NCI-H226 (cell line): ENCODE measurements around the gene GCLM.
"Not testable (repeated sequence)": the region's sequence is repeated elsewhere in the genome, so short reads cannot be mapped to it uniquely, and the experiment has no call there.

Experiments used
- DNase-seq: peaks from one replicate; pipeline ENCODE4 v3.0.0-alpha.2; 2015

The GCLM gene

GRCh38 chr1:93882269-93882668 is 27.0 kb downstream of the GCLM start:
- no peak for DNase-seq

GRCh38 chr1:93880731-93881130 is 28.5 kb downstream of the GCLM start:
- no peak for DNase-seq

- DNase-seq, result peak; percentile 73
Observed at GRCh38 chr1:93878889-93879586, 30.2 kb downstream of the GCLM start, which contains the start of gene DNTTIP2. TSS of gene DNTTIP2 (minus strand) at chr1:93879206. CDS start at chr1:93879148, 58 bp downstream.

- no peak for DNase-seq
Observed at GRCh38 chr1:93878501-93878888, 30.7 kb downstream of the GCLM start.

GRCh38 chr1:93877529-93877928 is 31.7 kb downstream of the GCLM start:
- no peak for DNase-seq

- DNase-seq, result no peak
Observed at GRCh38 chr1:93876244-93876643, 33.0 kb downstream of the GCLM start.

GRCh38 chr1:93874025-93874651 is 35.1 kb downstream of the GCLM start:
- DNase-seq, result no peak

- no peak for DNase-seq
Observed at GRCh38 chr1:93871366-93871765, 37.9 kb downstream of the GCLM start.

- no peak for DNase-seq
Observed at GRCh38 chr1:93869653-93870052, 39.6 kb downstream of the GCLM start.

- not testable (repeated sequence) for DNase-seq
Observed at GRCh38 chr1:93868492-93868891, 40.7 kb downstream of the GCLM start.

- no peak for DNase-seq
Observed at GRCh38 chr1:93865253-93865652, 44.0 kb downstream of the GCLM start.

GRCh38 chr1:93864175-93864574 is 45.1 kb downstream of the GCLM start:
- no peak for DNase-seq

- not testable (repeated sequence) for DNase-seq
Observed at GRCh38 chr1:93857653-93858052, 51.6 kb downstream of the GCLM start.

GRCh38 chr1:93855983-93856382 is 53.2 kb downstream of the GCLM start:
- not testable (repeated sequence) for DNase-seq

GRCh38 chr1:93853940-93854339 is 55.3 kb downstream of the GCLM start:
- DNase-seq, result no peak

- no peak for DNase-seq
Observed at GRCh38 chr1:93851878-93852277, 57.4 kb downstream of the GCLM start.

GRCh38 chr1:93851327-93851712 is 57.9 kb downstream of the GCLM start:
- DNase-seq, result no peak

- DNase-seq, result not testable (repeated sequence)
Observed at GRCh38 chr1:93850687-93851326, 58.4 kb downstream of the GCLM start.

- DNase-seq, result no peak
Observed at GRCh38 chr1:93848350-93848883, 60.8 kb downstream of the GCLM start.

- peak; percentile 51 for DNase-seq
Observed at GRCh38 chr1:93847811-93848288, 61.4 kb downstream of the GCLM start.

GRCh38 chr1:93846992-93847810 is 62.0 kb downstream of the GCLM start:
- DNase-seq, result peak; percentile 35

GRCh38 chr1:93846206-93846991 is 62.8 kb downstream of the GCLM start:
- peak; percentile 64 for DNase-seq
